Tibial nerve (tissue), 4 donors: ENCODE results near the gene NFIA. TPM values are rescaled to one million over a fixed set of nuclear protein-coding genes. Genes with fewer than 3 reads are reported as not detected.

ENCODE experiments used
- DNase-seq, 2 donors: peaks; one replicate each; pipeline ENCODE4 v3.0.0-alpha.2; 2019; ENCODE audit warnings: low spot score in 2 of 2
- H3K27ac ChIP-seq, 4 donors: fragments of 200-600 bp; sonication (generic) in 3 of 4; one replicate each; pipeline ENCODE4 v1.5.1; 2017 to 2019; ENCODE audit warnings: mild to moderate bottlenecking in 1 of 4
- H3K27me3 ChIP-seq, 2 donors: fragments of 200-600 bp; sonication (generic) in 1 of 2; one replicate each; pipeline versions ENCODE4 v1.5.1 to v1.6.0; 2017 to 2019
- H3K36me3 ChIP-seq, 3 donors: fragments of 200-600 bp; sonication (generic); one replicate each; pipeline ENCODE4 v1.5.1; 2018 to 2019
- H3K4me1 ChIP-seq, 4 donors: fragments of 200-600 bp; sonication (generic) in 3 of 4; one replicate each; pipeline ENCODE4 v1.5.1; 2017 to 2019
- H3K4me3 ChIP-seq, 4 donors: fragments of 200-600 bp; sonication (generic) in 3 of 4; one replicate each; pipeline ENCODE4 v1.5.1; 2017 to 2019; ENCODE audit warnings: mild to moderate bottlenecking in 1 of 4, moderate library complexity in 1 of 4
- H3K9me3 ChIP-seq, 4 donors: fragments of 200-600 bp; sonication (generic) in 3 of 4; one replicate each; pipeline ENCODE4 v1.5.1; 2017 to 2019
- CTCF ChIP-seq, 5 experiments: fragments of 200-600 bp in 3 of 5; fragments of 450-650 bp in 2 of 5; sonication (generic) in 3 of 5; IDR thresholded peaks; one replicate each; pipeline ENCODE4 v1.5.1; 2016 to 2019; ENCODE audit warnings: antibody characterized with exemption in 5 of 5, mild to moderate bottlenecking in 3 of 5, moderate library complexity in 2 of 5
- EP300 ChIP-seq, 2 donors: sonication (generic); formaldehyde crosslinking; IDR thresholded peaks; one replicate each; pipeline ENCODE4 v1.6.1; 2017; ENCODE audit warnings: antibody characterized with exemption in 2 of 2, mild to moderate bottlenecking in 1 of 2
- POLR2A ChIP-seq, 2 donors: fragments of 450-650 bp; IDR thresholded peaks; one replicate each; pipeline ENCODE4 v1.6.1; 2017; ENCODE audit warnings: antibody characterized with exemption in 2 of 2, mild to moderate bottlenecking in 2 of 2, moderate library complexity in 2 of 2
- WGBS, 2 donors: methylation state at CpG; one replicate each; pipeline ENCODE4 v1.1.5; 2018; 5-methylcytosine and 5-hydroxymethylcytosine counted together
- total RNA-seq, 4 donors: library from RNA; depleted of rRNA; stranded (reverse); fragments of >200 nt; gene quantifications; one replicate each; pipeline ENCODE4 v1.1.0, GENCODE V29; 2016

The NFIA gene
- total RNA-seq, 4 donors from 2014 or later: 71.2 to 81.4 (median 75.7) TPM

- TF ChIP-seq POLR2A (IDR thresholded peaks at IDR 0.05): no peak
- no peak for TF ChIP-seq EP300 (IDR thresholded peaks at IDR 0.05)
- no peak for TF ChIP-seq CTCF (IDR thresholded peaks at IDR 0.05)
- no peaks in the 10 kb centered on the region for H3K36me3 ChIP-seq
- H3K27ac ChIP-seq: no peak overlapping the region
- no peak overlapping the region for H3K4me3 ChIP-seq
- no peak for DNase-seq
- no peaks in the 10 kb centered on the region for H3K9me3 ChIP-seq
- no peaks in the 10 kb centered on the region for H3K27me3 ChIP-seq
- 93 to 95% methylated on average over 16 of the region's 16 CpGs for WGBS, 2 donors
- H3K4me1 ChIP-seq: peaks cover 0 to 74% (median 7%) of the 10 kb centered on the region in 4 donors
Measured at GRCh38 chr1:61263905-61264824, 181.8 kb downstream of the NFIA start.

DNA sequence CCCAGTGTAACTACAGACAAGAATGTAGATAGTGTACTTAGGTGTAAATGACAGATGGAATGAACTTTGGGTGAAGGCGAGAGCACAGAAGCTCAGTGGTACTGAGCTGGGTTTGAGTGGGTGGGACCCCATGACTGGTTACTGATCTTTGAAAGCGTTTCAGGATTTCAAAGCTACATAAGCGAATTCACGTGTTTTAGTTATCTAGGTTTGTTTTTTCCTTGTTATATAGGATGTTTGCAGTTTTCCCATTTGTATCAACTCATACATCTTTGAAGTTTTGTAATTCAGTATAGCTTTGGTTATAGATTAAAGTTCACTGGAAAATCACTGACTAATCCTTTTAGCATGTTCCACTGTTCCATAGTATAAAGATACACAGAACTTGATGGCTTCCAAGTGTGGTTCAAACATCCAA is 182.5 kb downstream of the NFIA start:
- no peak overlapping the region for H3K4me3 ChIP-seq
- DNase-seq: no peak
- no peaks in the 10 kb centered on the region for H3K36me3 ChIP-seq
- WGBS, 2 donors: 92% methylated on average over 4 of the region's 4 CpGs
- H3K27ac ChIP-seq: no peak overlapping the region
- H3K4me1 ChIP-seq: peaks cover 0 to 74% (median 7%) of the 10 kb centered on the region in 4 donors
- H3K9me3 ChIP-seq: no peaks in the 10 kb centered on the region
- H3K27me3 ChIP-seq: no peaks in the 10 kb centered on the region
- TF ChIP-seq CTCF (IDR thresholded peaks at IDR 0.05) (no peak), POLR2A (IDR thresholded peaks at IDR 0.05) (no peak), EP300 (IDR thresholded peaks at IDR 0.05) (no peak)

- H3K9me3 ChIP-seq: no peaks in the 10 kb centered on the region
- DNase-seq: no peak
- no peak for TF ChIP-seq POLR2A (IDR thresholded peaks at IDR 0.05)
- TF ChIP-seq CTCF (IDR thresholded peaks at IDR 0.05): no peak
- no peak for TF ChIP-seq EP300 (IDR thresholded peaks at IDR 0.05)
- H3K36me3 ChIP-seq: no peaks in the 10 kb centered on the region
- 54 to 61% methylated on average over 3 of the region's 3 CpGs for WGBS, 2 donors
- no peak overlapping the region for H3K4me3 ChIP-seq
- peaks cover 0 to 78% (median 7%) of the 10 kb centered on the region in 4 donors for H3K4me1 ChIP-seq
- H3K27me3 ChIP-seq: no peaks in the 10 kb centered on the region
- no peak overlapping the region for H3K27ac ChIP-seq
Measured at GRCh38 chr1:61265665-61266064, 183.3 kb downstream of the NFIA start.

DNA sequence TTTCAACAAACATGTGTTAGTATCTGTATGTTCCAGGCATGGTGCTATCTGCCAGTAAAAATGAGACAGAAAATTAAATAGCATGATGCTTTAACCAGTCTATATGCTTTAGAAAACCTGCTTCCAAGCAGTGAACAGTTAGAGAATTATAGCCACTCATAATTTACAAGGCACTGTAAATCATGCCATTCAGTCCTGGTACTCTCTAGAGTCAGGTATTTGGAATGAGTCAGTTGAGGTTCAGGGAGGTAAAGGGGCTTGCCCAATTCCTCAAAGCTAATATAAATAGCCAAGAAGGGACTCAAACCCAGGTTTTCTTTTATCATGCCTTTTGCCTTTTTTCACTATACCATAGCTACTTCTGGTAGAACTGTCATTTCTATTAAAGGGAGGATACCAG is 184.4 kb downstream of the NFIA start:
- DNase-seq: no peak
- no peaks in the 10 kb centered on the region for H3K9me3 ChIP-seq
- no peak overlapping the region for H3K4me3 ChIP-seq
- H3K27me3 ChIP-seq: no peaks in the 10 kb centered on the region
- no peaks in the 10 kb centered on the region for H3K36me3 ChIP-seq
- peaks cover 0 to 70% (median 4%) of the 10 kb centered on the region in 4 donors for H3K4me1 ChIP-seq
- no peak for TF ChIP-seq POLR2A (IDR thresholded peaks at IDR 0.05)
- no peak for TF ChIP-seq CTCF (IDR thresholded peaks at IDR 0.05)
- TF ChIP-seq EP300 (IDR thresholded peaks at IDR 0.05): no peak
- no peak overlapping the region for H3K27ac ChIP-seq

DNA sequence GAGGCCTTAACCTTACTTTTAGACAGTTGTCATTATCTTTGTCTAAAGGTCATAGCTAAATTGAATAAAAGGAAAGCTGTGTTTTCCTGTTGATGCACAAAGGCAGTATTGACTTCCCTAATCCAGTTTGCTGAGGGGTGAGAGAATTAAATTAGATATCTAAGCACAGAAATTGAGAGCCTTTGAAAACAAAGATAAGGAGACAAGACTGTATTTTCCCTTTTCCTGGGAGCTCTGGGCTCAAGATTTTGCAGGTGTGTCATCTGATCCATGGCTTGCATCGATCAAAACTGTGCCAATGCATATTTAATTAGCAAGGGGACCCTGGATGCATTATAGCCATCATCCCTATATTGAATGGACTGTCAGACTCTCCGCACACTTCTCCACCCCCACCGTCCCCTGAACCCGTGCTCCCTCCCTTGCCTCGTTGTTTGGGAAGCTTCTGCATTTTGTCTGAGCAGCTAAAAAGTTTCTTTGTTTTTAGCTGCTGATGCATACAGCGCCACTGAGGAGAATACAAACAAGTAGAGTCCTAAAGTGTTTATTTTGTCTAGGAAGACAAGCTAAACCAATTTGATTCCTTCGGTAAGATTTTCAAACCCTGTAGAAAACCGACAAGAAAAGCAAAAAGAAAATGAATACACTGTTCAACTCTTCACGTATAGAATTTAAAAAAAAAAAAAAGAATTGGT is 186.3 kb downstream of the NFIA start:
- no peaks in the 10 kb centered on the region for H3K27me3 ChIP-seq
- peaks cover 0 to 58% (median 6%) of the 10 kb centered on the region in 4 donors for H3K4me1 ChIP-seq
- H3K36me3 ChIP-seq: no peaks in the 10 kb centered on the region
- WGBS, 2 donors: 31 to 45% methylated on average over 9 of the region's 9 CpGs
- TF ChIP-seq POLR2A (IDR thresholded peaks at IDR 0.05) (no peak), EP300 (IDR thresholded peaks at IDR 0.05) (no peak), CTCF (IDR thresholded peaks at IDR 0.05) (no peak)
- no peaks in the 10 kb centered on the region for H3K9me3 ChIP-seq
- no peak overlapping the region for H3K4me3 ChIP-seq
- DNase-seq: no peak
- no peak overlapping the region for H3K27ac ChIP-seq
